CD14-positive monocyte (primary cell): ENCODE data around the gene CAMKV. TPM values are rescaled to one million over a fixed set of nuclear protein-coding genes. Genes with fewer than 3 reads are reported as not detected.
A peak's percentile ranks its signal among the peaks of the same experiment; 100 is the strongest.

Experiments
- DNase-seq, 3 donors: peaks; one replicate each; pipeline ENCODE4 v3.0.0-alpha.2; 2011 to 2022
- H2AFZ ChIP-seq: 2 replicates; pipeline ENCODE4 v1.6.0; 2012; ENCODE audit warnings: mild to moderate bottlenecking, low read depth, low read length, inconsistent platforms; ENCODE audit not compliant: insufficient read depth, poor library complexity, severe bottlenecking
- H3K27ac ChIP-seq, 2 donors: 1 replicate in 1 of 2; 2 replicates in 1 of 2; pipeline ENCODE4 v1.5.1; 2012 to 2013; ENCODE audit warnings: low read length in 2 of 2, control low read depth in 1 of 2, inconsistent platforms in 1 of 2, low read depth in 1 of 2, mild to moderate bottlenecking in 1 of 2
- H3K27me3 ChIP-seq, 2 donors: one replicate each; pipeline versions ENCODE4 v1.6.0 to v1.6.1; 2011 to 2013; ENCODE audit warnings: low read length in 2 of 2; ENCODE audit not compliant: control insufficient read depth in 2 of 2, insufficient read depth in 2 of 2
- H3K36me3 ChIP-seq, 2 donors: replicated peaks in 1 of 2; 1 replicate in 1 of 2; 2 replicates in 1 of 2; pipeline versions ENCODE4 v1.5.1 to v1.6.1; 2012 to 2013; ENCODE audit warnings: low read length in 2 of 2, control low read depth in 1 of 2, inconsistent platforms in 1 of 2, mild to moderate bottlenecking in 1 of 2; ENCODE audit not compliant: insufficient read depth in 2 of 2, control insufficient read depth in 1 of 2
- H3K4me1 ChIP-seq, 2 donors: 1 replicate in 1 of 2; 2 replicates in 1 of 2; pipeline versions ENCODE4 v1.5.1 to v1.6.1; 2012 to 2013; ENCODE audit warnings: low read length in 2 of 2, control low read depth in 1 of 2, inconsistent platforms in 1 of 2, mild to moderate bottlenecking in 1 of 2, moderate library complexity in 1 of 2; ENCODE audit not compliant: insufficient read depth in 2 of 2, control insufficient read depth in 1 of 2
- H3K4me2 ChIP-seq: replicated peaks from 2 replicates; pipeline ENCODE3; 2012; ENCODE audit warnings: low read length, moderate library complexity, mild to moderate bottlenecking; ENCODE audit not compliant: poor library complexity, severe bottlenecking; ENCODE audit errors: extremely low read depth
- H3K4me3 ChIP-seq, 3 experiments: fragments of 200-600 bp in 1 of 3; sonication (generic) in 1 of 3; replicated peaks in 1 of 3; 1 replicate in 2 of 3; 2 replicates in 1 of 3; pipeline ENCODE4 v1.5.1; 2011 to 2013; ENCODE audit warnings: low read length in 3 of 3, mild to moderate bottlenecking in 3 of 3, control low read depth in 2 of 3, low read depth in 2 of 3, inconsistent platforms in 1 of 3, moderate library complexity in 1 of 3
- H3K79me2 ChIP-seq: 2 replicates; pipeline ENCODE4 v1.6.0; 2012; ENCODE audit warnings: mild to moderate bottlenecking, control low read depth, inconsistent platforms, low read length, moderate library complexity; ENCODE audit not compliant: insufficient read depth
- H3K9ac ChIP-seq: 2 replicates; pipeline ENCODE4 v1.6.0; 2017; ENCODE audit warnings: low read length, mild to moderate bottlenecking; ENCODE audit not compliant: insufficient read depth, poor library complexity, severe bottlenecking
- H3K9me3 ChIP-seq, 2 donors: replicated peaks in 1 of 2; 1 replicate in 1 of 2; 2 replicates in 1 of 2; pipeline versions ENCODE4 v1.5.1 to v1.6.1; 2012 to 2013; ENCODE audit warnings: low read length in 2 of 2, control low read depth in 1 of 2; ENCODE audit not compliant: control insufficient read depth in 1 of 2, insufficient read depth in 1 of 2
- H4K20me1 ChIP-seq: 2 replicates; pipeline ENCODE4 v1.6.0; 2012; ENCODE audit warnings: mild to moderate bottlenecking, low read length, control low read depth, moderate library complexity; ENCODE audit not compliant: insufficient read depth
- H3K27ac Mint-ChIP-seq, 7 donors: one replicate each; pipeline ENCODE4 v1.8.0; 2020; ENCODE audit warnings: mild to moderate bottlenecking in 7 of 7, mixed read lengths in 7 of 7, moderate library complexity in 6 of 7, inconsistent platforms in 2 of 7
- H3K27me3 Mint-ChIP-seq, 3 donors: one replicate each; pipeline ENCODE4 v1.8.0; 2021 to 2022; ENCODE audit warnings: low read depth in 3 of 3, mild to moderate bottlenecking in 3 of 3, mixed read lengths in 3 of 3, moderate library complexity in 3 of 3, inconsistent platforms in 1 of 3
- H3K36me3 Mint-ChIP-seq, 2 donors: one replicate each; pipeline ENCODE4 v1.8.0; 2020; ENCODE audit warnings: mixed read lengths in 2 of 2, inconsistent platforms in 1 of 2, mild to moderate bottlenecking in 1 of 2
- H3K4me1 Mint-ChIP-seq: one replicate; pipeline ENCODE4 v1.8.0; 2020; ENCODE audit warnings: mild to moderate bottlenecking, mixed read lengths
- H3K4me3 Mint-ChIP-seq, 2 donors: one replicate each; pipeline ENCODE4 v1.8.0; 2020; ENCODE audit warnings: mild to moderate bottlenecking in 2 of 2, mixed read lengths in 2 of 2, moderate library complexity in 1 of 2
- H3K9me3 Mint-ChIP-seq, 7 donors: one replicate each; pipeline ENCODE4 v1.8.0; 2020 to 2022; ENCODE audit warnings: mixed read lengths in 7 of 7, mild to moderate bottlenecking in 6 of 7, moderate library complexity in 6 of 7, inconsistent platforms in 2 of 7
- WGBS: methylation state at CpG from one replicate; pipeline ENCODE4 v1.1.5; 2013; ENCODE audit warnings: missing lambda C conversion rate; ENCODE audit not compliant: insufficient coverage; 5-methylcytosine and 5-hydroxymethylcytosine counted together
- intact Hi-C, 2 donors: fragments of 100-400 bp; cut with micrococcal nuclease; formaldehyde crosslinking; loops; one replicate each; pipeline versions ENCODE4 v1.15.0 to v1.15.1; 2023
- polyA plus RNA-seq, 3 donors: library from polyadenylated mRNA; depleted of rRNA in 1 of 3; unstranded in 2 of 3; stranded (reverse) in 1 of 3; fragments of 300-500 nt in 2 of 3; fragments of >200 nt in 1 of 3; fragmentation: Illumina TruSeq in 2 of 3; gene quantifications; 1 replicate in 2 of 3; 2 replicates in 1 of 3; pipeline ENCODE4 v1.2.3, GENCODE V29; 2012 to 2021
- TF ChIP-seq, protein P1 (sequence below): fragments of 200-600 bp; IDR thresholded peaks from one replicate; pipeline ENCODE4 v1.8.0; 2022; ENCODE audit warnings: antibody characterized with exemption, mild to moderate bottlenecking

The CAMKV gene
- polyA plus RNA-seq, 3 donors, result 0.03 to 0.10 TPM; not detected in 1

DNA sequence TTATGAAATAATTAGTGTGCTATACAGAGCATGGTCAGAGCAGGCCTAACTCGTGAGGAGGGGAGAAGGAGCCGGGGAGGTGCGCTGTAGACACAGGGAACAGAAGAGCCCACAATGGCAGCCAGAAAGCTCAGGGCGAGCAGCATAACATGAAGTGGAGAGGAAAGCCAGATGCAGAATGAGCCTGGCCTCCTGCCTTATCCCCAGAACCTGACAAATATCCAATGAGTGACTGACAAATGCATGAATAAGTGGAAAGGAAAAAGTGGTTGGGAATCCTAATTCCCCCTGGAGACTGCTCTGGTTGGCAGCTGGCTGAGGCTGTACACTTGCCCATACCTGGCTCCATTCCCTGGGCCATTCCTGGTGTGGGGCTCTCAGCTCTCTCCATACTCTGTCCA is 43.2 kb upstream of the CAMKV start:
- Histone ChIP-seq H3K79me2 (peaks cover 3% of the 10 kb centered on the region), H3K4me1 (peaks cover 4 to 6% of the 10 kb centered on the region in 2 donors), H3K36me3 (peaks cover 14 to 39% of the 10 kb centered on the region in 2 donors), H3K4me3 (no peak overlapping the region), H4K20me1 (no peaks in the 10 kb centered on the region), H3K27me3 (no peaks in the 10 kb centered on the region), H3K27ac (no peak overlapping the region), H3K9me3 (no peaks in the 10 kb centered on the region), H3K4me2 (no peak overlapping the region), H2AFZ (no peak overlapping the region), H3K9ac (no peak overlapping the region)
- Mint-ChIP-seq H3K9me3 (peaks cover 0 to 3% (median 0%) of the 10 kb centered on the region in 7 donors), H3K4me3 (no peak overlapping the region), H3K27me3 (peaks cover 0 to 5% (median 0%) of the 10 kb centered on the region in 3 donors), H3K27ac (no peak overlapping the region), H3K4me1 (peaks cover 18% of the 10 kb centered on the region), H3K36me3 (peaks cover 31 to 36% of the 10 kb centered on the region in 2 donors)
- DNase-seq, result no peak
- intact Hi-C loops, result no loop called here
- TF ChIP-seq, protein P1, sequence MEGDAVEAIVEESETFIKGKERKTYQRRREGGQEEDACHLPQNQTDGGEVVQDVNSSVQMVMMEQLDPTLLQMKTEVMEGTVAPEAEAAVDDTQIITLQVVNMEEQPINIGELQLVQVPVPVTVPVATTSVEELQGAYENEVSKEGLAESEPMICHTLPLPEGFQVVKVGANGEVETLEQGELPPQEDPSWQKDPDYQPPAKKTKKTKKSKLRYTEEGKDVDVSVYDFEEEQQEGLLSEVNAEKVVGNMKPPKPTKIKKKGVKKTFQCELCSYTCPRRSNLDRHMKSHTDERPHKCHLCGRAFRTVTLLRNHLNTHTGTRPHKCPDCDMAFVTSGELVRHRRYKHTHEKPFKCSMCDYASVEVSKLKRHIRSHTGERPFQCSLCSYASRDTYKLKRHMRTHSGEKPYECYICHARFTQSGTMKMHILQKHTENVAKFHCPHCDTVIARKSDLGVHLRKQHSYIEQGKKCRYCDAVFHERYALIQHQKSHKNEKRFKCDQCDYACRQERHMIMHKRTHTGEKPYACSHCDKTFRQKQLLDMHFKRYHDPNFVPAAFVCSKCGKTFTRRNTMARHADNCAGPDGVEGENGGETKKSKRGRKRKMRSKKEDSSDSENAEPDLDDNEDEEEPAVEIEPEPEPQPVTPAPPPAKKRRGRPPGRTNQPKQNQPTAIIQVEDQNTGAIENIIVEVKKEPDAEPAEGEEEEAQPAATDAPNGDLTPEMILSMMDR, result no peak
- WGBS, result no CpG with 5 or more reads among the region's 4 CpGs

DNA sequence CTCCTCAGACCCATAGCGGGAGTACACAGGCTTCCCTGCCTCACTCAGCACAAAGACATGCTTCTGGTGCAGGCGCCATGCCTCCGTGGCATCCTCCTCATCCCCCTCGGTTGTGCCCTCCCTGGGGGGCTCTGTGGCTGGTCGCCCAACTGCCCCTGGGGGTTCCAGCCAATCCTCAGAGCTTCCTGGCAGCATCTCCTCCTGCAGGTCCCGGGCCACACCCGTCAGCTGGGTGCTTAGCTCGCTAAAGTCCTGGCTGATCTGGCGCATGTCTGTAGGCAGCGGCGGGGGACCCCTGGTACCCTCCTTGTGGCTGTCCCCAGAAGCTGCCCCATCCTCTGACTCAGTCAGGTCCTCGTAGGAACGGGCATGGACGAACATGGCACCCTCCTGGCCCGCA is 41.9 kb upstream of the CAMKV start:
- no peak overlapping the region for H3K4me3 ChIP-seq
- peaks cover 14% of the 10 kb centered on the region for H3K4me1 Mint-ChIP-seq
- intact Hi-C loops, result no loop called here
- no peaks in the 10 kb centered on the region for H3K27me3 ChIP-seq
- H3K4me1 ChIP-seq, result peaks cover 1 to 2% of the 10 kb centered on the region in 2 donors
- TF ChIP-seq, protein P1, result no peak
- peaks cover 31 to 36% of the 10 kb centered on the region in 2 donors for H3K36me3 Mint-ChIP-seq
- no peaks in the 10 kb centered on the region for H3K9me3 ChIP-seq
- no peak overlapping the region for H3K4me2 ChIP-seq
- no peak overlapping the region for H2AFZ ChIP-seq
- peak overlapping the region in 1 of 7 donors; percentile 55 for H3K27ac Mint-ChIP-seq
- H3K27ac ChIP-seq, result no peak overlapping the region
- no peaks in the 10 kb centered on the region for H4K20me1 ChIP-seq
- no peak overlapping the region for H3K4me3 Mint-ChIP-seq
- peaks cover 0 to 5% (median 0%) of the 10 kb centered on the region in 3 donors for H3K27me3 Mint-ChIP-seq
- H3K9ac ChIP-seq, result no peak overlapping the region
- 97% methylated on average over 14 of the region's 15 CpGs for WGBS
- no peak for DNase-seq
- H3K9me3 Mint-ChIP-seq, result peaks cover 0 to 3% (median 0%) of the 10 kb centered on the region in 7 donors
- H3K79me2 ChIP-seq, result peaks cover under 1% of the 10 kb centered on the region
- H3K36me3 ChIP-seq, result peaks cover 14 to 39% of the 10 kb centered on the region in 2 donors
